ENCODE results near the gene POMT1.

POMT1 gene

DNA sequence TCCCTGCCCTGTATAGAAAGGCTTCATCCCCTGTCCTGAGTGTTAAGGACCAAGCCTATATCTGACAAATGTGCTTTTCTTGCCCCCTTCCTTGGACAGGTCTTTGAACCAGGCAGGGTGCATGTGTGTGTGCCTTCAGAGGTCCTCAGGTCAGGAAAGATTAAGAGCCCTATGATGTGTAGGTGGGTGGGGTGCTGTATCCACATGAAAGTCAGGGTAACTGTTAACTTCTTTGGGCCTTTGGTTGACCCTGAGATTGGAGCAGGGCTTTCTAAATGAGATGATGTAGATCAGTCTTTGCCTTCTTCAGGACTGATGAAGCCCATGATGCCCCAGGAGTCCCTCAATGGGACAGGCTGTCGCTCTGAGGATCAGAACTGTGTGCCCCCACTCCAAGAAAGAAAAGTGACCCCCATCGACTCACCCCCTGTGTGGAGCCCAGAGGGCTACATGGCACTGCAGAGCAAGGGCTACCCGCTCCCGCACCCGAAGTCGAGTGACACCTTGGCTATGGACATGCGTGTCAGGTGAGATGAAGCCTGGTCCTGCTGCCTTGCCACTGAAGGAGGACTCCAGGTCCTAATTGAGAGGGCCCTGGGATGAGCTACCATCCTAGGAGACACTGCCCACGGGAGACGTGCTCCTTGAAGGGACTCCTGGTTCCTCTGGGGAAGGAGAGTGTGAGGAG is 29.4 kb upstream of the POMT1 start:
- DNase-seq: no peak
- no peaks in the 10 kb centered on the region for H3K9me3 ChIP-seq (replicated peaks; ENCODE audit: insufficient read depth, low read length)
- no peak overlapping the region for H3K27ac ChIP-seq (ENCODE audit: low read length)
- H3K4me1 ChIP-seq (ENCODE audit: low read length): no peaks in the 10 kb centered on the region
- TF ChIP-seq EZH2 (optimal IDR thresholded peaks at IDR 0.05; ENCODE audit: low read depth, low read length) (no peak), CTCF (IDR thresholded peaks at IDR 0.05; ENCODE audit: low read length) (no peak), EZH2phosphoT487 (IDR thresholded peaks at IDR 0.05; ENCODE audit: low read length) (no peak)
- H3K36me3 ChIP-seq (replicated peaks; ENCODE audit: insufficient read depth, low read length): peaks cover 16% of the 10 kb centered on the region
- no peaks in the 10 kb centered on the region for H3K9me2 ChIP-seq (replicated peaks; ENCODE audit: insufficient read depth, low read length)
- no peak overlapping the region for H3K9ac ChIP-seq (ENCODE audit: low read length)
- no peak overlapping the region for H2AFZ ChIP-seq (ENCODE audit: low read length)
- no peaks in the 10 kb centered on the region for H3F3A ChIP-seq (ENCODE audit: insufficient read depth, low read length)
- H3K27me3 ChIP-seq (replicated peaks; ENCODE audit: insufficient read depth, low read length): no peaks in the 10 kb centered on the region
- no peak overlapping the region for H3K4me2 ChIP-seq (ENCODE audit: low read depth, low read length)
- no peaks in the 10 kb centered on the region; the same call in 1 of the 2 replicates for H4K20me1 ChIP-seq (ENCODE audit: insufficient read depth, low read length)
- H3K79me2 ChIP-seq (ENCODE audit: low read length): peaks cover 92% of the 10 kb centered on the region
- no peak overlapping the region for H3K4me3 ChIP-seq (ENCODE audit: low read length)

DNA sequence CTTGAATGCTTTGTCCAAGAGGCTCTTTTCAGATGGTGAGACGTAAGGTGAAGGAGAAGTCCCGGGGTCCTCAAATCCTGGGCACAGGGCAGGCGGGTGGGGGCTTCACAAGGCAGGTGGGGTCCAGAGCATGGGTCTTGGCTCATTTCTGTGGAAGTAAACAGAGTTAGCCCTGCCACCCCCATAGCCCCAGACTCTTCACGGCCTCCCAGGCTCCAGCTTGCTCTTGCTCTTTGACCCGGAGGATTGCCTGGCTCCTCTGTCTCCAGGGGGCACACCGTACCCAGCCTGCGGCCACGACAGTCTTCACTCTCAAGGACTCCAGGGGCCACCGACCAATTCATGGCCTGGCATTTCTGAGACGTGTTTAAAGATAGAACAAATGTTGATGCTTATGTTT is 28.8 kb upstream of the POMT1 start:
- Histone ChIP-seq H3F3A (ENCODE audit: insufficient read depth, low read length) (no peaks in the 10 kb centered on the region), H4K20me1 (ENCODE audit: insufficient read depth, low read length) (no peaks in the 10 kb centered on the region; the same call in 1 of the 2 replicates), H3K9ac (ENCODE audit: low read length) (no peak overlapping the region), H3K4me1 (ENCODE audit: low read length) (peaks cover 3% of the 10 kb centered on the region), H3K4me3 (ENCODE audit: low read length) (no peak overlapping the region), H3K27me3 (replicated peaks; ENCODE audit: insufficient read depth, low read length) (no peaks in the 10 kb centered on the region), H3K27ac (ENCODE audit: low read length) (no peak overlapping the region), H3K9me2 (replicated peaks; ENCODE audit: insufficient read depth, low read length) (no peaks in the 10 kb centered on the region), H2AFZ (ENCODE audit: low read length) (no peak overlapping the region), H3K36me3 (replicated peaks; ENCODE audit: insufficient read depth, low read length) (peaks cover 16% of the 10 kb centered on the region), H3K4me2 (ENCODE audit: low read depth, low read length) (no peak overlapping the region), H3K79me2 (ENCODE audit: low read length) (peaks cover 91% of the 10 kb centered on the region), H3K9me3 (replicated peaks; ENCODE audit: insufficient read depth, low read length) (no peaks in the 10 kb centered on the region)
- no peak for TF ChIP-seq EZH2 (optimal IDR thresholded peaks at IDR 0.05; ENCODE audit: low read depth, low read length)
- no peak for TF ChIP-seq EZH2phosphoT487 (IDR thresholded peaks at IDR 0.05; ENCODE audit: low read length)
- TF ChIP-seq CTCF (IDR thresholded peaks at IDR 0.05; ENCODE audit: low read length): no peak
- no peak for DNase-seq

DNA sequence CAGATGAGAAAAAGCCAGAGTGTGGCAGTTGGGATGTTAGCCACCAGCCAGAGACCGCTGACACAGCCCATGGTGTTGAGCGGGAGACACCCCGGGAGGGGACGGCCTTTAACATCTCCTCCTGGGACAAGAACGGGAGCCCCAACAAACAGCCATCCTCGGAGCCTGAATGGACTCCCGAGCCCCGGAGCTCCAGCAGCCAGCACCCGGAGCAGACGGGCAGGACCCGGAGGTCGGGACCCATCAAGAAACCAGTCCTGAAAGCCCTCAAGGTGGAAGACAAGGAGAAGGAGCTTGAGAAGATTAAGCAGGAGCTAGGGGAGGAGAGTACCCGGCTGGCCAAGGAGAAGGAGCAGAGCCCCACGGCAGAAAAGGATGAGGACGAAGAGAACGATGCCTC is 28.0 kb upstream of the POMT1 start:
- peaks cover 92% of the 10 kb centered on the region for H3K79me2 ChIP-seq (ENCODE audit: low read length)

More for the DNA sequence above, 28.0 kb upstream of the POMT1 start:
- Histone ChIP-seq H3K4me1 (ENCODE audit: low read length) (peaks cover 10% of the 10 kb centered on the region), H4K20me1 (ENCODE audit: insufficient read depth, low read length) (no peaks in the 10 kb centered on the region; the same call in 1 of the 2 replicates), H3K9me3 (replicated peaks; ENCODE audit: insufficient read depth, low read length) (no peaks in the 10 kb centered on the region), H3K4me2 (ENCODE audit: low read depth, low read length) (no peak overlapping the region), H3K27me3 (replicated peaks; ENCODE audit: insufficient read depth, low read length) (no peaks in the 10 kb centered on the region), H3K9ac (ENCODE audit: low read length) (no peak overlapping the region), H3F3A (ENCODE audit: insufficient read depth, low read length) (peaks cover 5% of the 10 kb centered on the region), H3K36me3 (replicated peaks; ENCODE audit: insufficient read depth, low read length) (peaks cover 20% of the 10 kb centered on the region), H3K4me3 (ENCODE audit: low read length) (no peak overlapping the region), H2AFZ (ENCODE audit: low read length) (no peak overlapping the region), H3K9me2 (replicated peaks; ENCODE audit: insufficient read depth, low read length) (no peaks in the 10 kb centered on the region), H3K27ac (ENCODE audit: low read length) (no peak overlapping the region)
- no peak for TF ChIP-seq CTCF (IDR thresholded peaks at IDR 0.05; ENCODE audit: low read length)
- no peak for TF ChIP-seq EZH2 (optimal IDR thresholded peaks at IDR 0.05; ENCODE audit: low read depth, low read length)
- no peak for TF ChIP-seq EZH2phosphoT487 (IDR thresholded peaks at IDR 0.05; ENCODE audit: low read length)
- no peak for DNase-seq
